Measurements from ENCODE around the gene NPR3.

The NPR3 gene

DNA sequence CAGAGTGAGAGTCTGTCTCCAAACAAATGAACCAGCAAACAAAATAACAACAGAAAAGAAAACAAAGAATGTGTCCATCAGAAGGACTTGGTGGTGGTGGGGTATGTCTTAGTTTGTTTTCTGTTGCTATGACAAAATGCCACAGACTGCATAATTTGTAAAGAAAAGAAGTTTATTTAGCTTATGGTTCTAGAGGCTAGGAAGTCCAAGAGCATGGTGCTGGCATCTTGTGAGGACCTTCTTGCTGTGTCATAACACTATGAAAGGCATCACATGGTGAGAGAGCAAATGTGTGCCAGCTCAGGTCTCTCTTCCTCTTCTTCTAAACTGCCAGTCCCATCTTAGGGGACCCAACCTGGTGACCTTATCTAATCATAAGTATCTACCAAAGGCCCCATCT, 10.5 kb downstream of the NPR3 start:
- no peak overlapping the region for H3K27ac ChIP-seq
- TF ChIP-seq CTCF (conservative IDR thresholded peaks at IDR 0.05) = no peak
- no peak for TF ChIP-seq ZFX (IDR thresholded peaks at IDR 0.05)

GRCh38 chr5:32722957-32723356, 11.8 kb downstream of the NPR3 start:
- no peak overlapping the region for H3K27ac ChIP-seq
- TF ChIP-seq CTCF (conservative IDR thresholded peaks at IDR 0.05) (no peak), ZFX (IDR thresholded peaks at IDR 0.05) (no peak)

- no peak overlapping the region for H3K27ac ChIP-seq
- TF ChIP-seq CTCF (conservative IDR thresholded peaks at IDR 0.05) = no peak
- TF ChIP-seq ZFX (IDR thresholded peaks at IDR 0.05) = no peak
Measured at GRCh38 chr5:32724526-32724925, 13.4 kb downstream of the NPR3 start.

GRCh38 chr5:32726086-32726557, 15.0 kb downstream of the NPR3 start:
- no peak overlapping the region for H3K27ac ChIP-seq
- no peak for TF ChIP-seq CTCF (conservative IDR thresholded peaks at IDR 0.05)
- TF ChIP-seq ZFX (IDR thresholded peaks at IDR 0.05) = no peak

GRCh38 chr5:32729651-32730050, 18.5 kb downstream of the NPR3 start:
- H3K27ac ChIP-seq = no peak overlapping the region
- TF ChIP-seq ZFX (IDR thresholded peaks at IDR 0.05) (no peak), CTCF (conservative IDR thresholded peaks at IDR 0.05) (no peak)

DNA sequence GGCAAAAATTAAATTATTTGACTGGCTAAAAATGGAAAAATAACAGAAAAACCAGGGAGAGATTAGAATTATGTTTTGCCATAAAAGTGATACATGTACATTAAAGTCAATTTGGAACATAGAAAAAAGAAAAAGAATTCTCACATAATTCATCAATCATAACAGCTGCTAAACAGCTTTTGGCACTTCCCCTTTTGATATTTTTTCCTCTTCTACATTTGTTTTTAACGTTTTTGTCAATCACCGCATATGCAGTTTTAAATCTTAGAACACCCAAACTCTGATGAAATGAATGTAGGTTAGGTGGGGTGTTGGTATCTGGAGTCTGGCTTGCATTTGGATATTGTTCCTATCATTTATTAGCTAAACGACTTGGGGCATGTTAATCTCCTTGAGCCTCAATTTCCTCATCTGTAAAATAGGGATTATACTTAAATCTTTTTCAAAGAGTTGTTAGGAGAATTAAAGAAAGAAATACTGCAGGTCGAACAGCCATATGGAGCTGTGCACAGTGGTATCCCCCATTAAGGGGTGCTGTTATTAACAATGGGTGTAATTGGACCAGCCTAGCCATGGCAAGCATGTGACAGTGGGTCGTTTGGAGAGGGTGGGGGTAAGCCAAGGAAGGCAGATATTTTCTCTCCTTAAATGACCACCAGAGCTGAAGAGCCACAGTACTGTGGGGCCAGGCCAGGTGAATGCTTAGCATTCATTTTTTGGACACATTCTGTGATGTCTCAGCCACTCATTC, 22.6 kb downstream of the NPR3 start:
- TF ChIP-seq ZFX (IDR thresholded peaks at IDR 0.05) (no peak), CTCF (conservative IDR thresholded peaks at IDR 0.05) (no peak)
- H3K27ac ChIP-seq = no peak overlapping the region

GRCh38 chr5:32734827-32735378, 23.8 kb downstream of the NPR3 start:
- TF ChIP-seq CTCF (conservative IDR thresholded peaks at IDR 0.05) (no peak), ZFX (IDR thresholded peaks at IDR 0.05) (no peak)
- no peak overlapping the region for H3K27ac ChIP-seq

Data from C4-2B (cell line).